Measurements from ENCODE around the gene NKRF.
A peak's percentile ranks its signal among the peaks of the same experiment; 100 is the strongest.
"Not testable (repeated sequence)": the region's sequence is repeated elsewhere in the genome, so short reads cannot be mapped to it uniquely, and the experiment has no call there.

Gene NKRF

DNA sequence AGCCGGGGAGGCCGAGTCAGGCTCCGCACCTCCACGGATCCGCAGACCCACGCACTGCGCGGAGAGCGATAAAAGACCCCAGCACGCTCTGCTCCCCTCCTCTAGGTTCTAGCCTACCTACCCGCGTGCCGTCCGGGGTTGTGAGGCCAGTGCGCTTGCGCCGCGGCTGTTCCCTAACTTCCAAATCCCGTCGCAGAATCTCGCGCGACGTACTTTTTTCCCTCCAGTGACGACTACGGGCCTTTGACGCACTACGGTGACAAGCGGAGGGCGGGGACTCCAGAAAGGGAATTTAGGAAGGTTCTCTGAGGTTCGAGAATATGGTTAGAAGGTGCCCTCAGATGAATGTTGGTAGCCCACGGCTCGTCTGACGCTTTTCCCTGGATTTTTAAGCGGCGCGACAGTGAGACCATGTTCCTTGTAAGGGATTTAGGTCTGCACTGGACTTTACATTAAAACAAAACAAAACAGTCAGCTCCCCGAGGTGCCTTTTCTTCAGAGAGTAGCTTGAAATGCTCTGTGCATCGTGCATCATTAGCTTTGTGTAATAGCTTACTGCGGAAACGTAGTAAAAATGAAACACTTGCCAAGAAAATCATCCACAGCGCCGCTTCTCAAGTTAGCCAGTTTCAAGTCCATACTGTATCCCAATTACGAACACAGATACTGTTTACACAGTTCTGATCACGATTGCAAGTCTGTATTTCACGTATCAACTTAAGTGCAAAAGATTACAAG is at the start of gene NKRF:
NKRF (minus strand) TSS at position 145 of the 738 bp plus-strand sequence.
- DNase-seq: peak; percentile 98

DNA sequence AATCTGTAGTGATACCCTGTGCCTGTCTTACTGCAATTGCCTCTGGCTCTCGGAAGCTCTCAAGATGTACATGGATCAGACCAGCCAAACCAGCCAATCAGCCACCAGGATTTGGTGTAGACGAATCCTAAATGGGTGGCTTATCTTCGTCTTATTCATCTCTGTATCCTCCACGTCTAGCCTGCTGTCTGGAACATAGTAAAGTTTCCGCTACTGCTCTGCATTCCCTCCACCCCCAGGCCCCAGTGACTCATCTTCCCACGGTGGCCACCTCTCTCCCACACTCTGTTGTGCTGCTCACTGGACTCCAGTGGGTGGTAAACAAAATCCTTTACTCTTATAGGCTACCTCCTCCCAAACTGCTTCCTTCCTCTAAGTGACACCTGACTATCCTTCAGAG is 48.9 kb upstream of the NKRF start:
- DNase-seq: no peak

DNA sequence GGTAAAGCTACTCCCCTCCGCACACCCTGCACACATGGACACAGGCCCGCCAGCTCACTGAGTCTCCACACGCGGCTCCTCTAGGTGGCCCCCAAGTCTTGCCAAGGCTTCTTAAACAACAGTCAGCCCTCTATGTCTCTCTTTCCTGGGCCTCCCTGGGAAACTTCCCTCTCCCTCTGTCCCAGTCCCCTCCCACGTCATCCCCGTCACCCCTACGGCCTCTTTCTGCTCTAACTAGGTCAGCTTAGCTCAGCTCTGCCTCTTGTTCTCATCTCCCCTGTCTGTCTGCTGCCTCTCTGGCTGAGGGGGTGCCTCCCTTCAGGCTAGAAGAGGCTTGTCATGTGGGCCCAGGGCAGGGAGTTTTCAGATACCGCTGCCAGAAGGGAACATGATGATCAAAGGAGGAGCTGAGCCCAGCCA is 47.9 kb upstream of the NKRF start:
- no peak for DNase-seq

DNA sequence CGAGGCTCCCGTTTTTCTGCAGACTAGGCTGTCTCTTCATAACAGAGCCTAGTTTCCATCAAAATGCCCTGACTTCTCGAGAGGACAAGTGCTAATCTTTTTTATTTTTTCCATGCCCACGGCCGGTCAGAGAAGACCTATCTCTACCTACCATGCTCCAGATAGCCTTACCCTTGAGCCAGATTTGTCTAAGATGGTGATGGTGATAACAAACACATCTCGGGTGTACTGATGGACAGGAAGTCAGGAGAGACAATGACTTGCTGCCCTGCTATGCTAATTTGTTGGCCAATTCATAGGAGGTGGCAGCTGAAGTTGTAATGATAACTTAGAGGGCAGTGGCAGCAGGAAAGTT is 42.2 kb upstream of the NKRF start:
- no peak for DNase-seq

DNA sequence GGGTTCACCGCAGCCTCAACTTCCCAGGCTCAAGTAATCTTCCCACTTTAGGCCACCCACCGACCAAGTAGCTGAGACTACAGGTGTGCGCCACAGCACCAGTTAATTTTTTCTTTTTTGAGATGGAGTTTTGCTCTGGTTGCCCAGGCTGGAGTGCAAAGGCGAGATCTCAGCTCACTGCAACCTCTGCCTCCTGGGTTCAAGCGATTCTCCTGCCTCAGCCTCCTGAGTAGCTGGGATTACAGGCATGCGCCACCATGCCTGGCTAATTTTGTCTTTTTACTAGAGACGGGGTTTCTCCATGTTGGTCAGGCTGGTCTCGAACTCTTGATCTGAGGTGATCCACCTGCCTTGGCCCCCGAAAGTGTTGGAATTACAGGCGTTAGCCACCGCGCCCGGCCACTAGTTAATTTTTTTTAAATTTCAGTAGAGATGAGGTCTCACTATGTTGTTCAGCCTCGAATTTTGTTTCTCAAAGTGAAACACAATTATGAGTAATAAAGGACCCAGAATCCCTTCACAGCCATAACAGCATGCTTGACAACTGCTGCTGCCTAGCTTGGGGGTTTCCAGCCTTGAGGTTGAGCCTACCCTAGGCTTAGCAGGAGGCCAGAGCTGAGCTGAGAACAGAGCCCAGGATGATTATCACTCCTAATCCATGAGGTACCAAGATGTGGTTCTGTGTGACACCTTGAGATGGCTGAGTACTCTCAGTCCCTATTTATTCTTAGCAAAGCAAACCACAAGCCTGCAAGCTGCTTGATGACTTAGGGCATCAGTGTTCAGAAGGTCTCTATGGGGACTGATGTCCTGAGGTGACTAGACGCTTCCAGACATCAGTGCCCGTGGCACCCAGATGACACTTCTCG is 41.6 kb upstream of the NKRF start:
- no peak for DNase-seq

DNA sequence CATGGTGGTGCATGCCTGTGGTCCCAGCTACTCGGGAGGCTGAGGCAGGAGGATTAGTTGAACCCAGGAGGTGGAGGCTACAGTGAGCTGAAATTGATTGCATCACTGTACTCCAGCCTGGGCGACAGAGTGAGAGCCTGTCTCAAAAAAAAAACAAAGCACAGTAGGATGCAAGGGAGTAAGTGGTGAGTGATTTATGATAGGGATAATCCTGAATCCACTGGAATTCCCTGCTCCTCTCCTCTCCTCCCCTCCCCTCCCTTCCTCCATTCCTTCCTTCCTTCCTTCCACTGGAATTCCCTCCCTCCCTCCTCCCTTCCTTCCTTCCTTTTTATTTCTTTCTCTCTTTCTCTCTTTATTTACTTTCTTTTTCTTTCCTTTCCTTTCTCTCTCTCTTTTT is 40.9 kb upstream of the NKRF start:
- DNase-seq: no peak

DNA sequence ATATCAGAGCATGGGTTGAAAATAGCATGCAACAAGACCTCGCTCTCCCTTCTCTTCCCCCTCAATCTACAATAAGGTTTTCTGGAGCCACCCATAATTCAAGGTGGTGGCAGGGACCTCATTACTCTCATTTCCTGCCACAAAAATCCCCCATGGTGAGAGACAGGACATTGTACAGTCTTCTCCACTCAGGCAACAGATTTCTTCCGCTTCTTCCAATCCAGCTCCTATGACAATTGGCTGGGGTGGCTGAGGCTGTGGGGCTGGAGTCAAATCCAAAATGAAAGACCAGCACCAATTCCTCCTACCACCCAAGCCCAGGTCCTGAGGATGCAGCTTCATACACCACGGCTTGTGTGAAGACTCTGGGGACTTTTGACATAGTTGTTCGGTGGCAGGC is 40.3 kb upstream of the NKRF start:
- no peak for DNase-seq

DNA sequence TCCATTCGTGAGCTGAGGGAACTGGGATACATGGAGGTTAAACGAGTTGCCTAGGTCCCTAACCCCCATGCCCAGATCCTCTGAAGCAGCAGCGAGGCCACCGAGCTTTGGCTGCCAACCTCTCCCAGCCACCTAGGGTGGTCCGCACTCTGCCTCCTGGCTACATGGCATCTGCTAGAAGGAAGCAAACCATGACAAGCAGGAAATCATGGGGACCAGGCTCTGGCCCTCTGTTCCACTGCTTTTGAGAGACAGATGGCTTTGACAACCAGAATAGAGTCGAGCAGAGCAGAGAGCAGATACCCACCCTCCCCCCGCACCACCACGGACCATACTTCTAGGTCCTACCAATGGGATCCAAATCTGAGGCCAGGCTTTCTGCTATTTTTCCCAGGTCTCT is 37.5 kb upstream of the NKRF start:
- DNase-seq: no peak

DNA sequence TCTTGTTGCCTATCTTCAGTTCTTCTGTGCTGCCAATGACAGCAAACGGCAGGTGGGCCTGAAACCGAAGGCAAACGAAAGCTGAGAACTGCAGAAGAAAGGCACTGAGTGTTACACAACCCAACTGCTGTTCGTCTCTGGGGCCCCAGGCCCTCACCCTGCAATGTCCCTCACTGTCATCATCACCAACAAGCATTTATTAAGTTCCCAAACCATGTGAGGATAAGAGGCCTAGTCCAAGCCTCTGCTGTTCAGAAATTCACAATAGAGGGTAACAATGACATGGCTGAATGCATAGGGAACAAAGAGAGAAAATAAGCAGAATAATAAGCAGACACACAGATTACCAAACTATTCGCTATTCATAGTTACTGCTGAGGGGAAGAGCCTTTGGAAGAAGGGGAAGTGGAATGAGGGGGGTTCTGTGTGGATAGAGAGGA is 34.5 kb upstream of the NKRF start:
- DNase-seq: no peak

DNA sequence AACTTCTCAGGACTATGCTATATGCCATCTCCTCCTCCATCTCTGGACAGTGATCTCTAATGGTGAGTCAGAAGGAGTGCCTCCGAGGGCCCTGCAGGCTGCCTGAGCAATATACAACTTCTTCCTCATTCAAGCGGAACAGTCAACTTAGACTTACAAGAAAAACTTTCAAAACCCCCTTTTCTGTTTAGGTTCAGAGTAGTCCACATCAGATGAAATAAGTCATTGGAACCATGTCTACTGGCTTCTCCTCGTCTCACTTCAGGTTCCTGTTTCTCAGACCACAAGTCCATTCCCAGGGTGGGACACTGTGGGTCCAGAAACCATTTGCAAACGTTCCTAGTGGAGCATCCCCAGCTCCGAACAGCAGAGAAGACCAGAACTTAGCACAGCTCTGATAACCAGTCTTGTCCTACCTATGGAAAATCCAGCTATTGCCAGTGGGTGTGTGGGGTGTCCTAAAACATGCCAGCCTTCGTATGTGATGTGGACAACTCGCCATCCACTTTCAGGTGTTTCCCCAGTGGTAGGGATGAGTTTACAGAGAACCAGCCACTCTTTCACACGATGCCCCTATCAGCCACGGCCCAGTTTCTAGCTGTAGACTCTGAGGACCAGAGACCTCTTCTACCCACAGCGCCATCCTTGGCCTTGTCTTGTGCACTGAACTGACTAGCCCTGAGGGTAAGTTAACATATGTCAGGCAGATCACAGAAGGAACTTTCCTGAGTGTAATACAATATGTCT is 32.7 kb upstream of the NKRF start:
- no peak for DNase-seq

DNA sequence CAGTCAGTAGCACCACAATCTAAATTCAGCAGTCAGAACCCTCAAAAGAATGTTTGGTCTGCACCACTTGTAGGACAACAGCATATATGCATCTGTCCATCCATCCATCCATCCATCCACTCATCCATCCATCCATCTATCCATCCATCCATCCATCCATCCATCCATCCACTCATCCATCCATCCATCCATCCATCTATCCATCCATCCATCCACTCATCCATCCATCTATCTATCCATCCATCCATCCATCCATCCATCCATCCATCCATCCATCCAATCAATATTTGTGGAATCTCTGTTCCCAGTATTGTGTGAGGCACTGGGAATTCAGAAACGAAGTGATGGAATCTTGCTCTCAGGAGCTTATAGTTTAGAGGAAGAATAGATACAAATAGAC is 31.2 kb upstream of the NKRF start:
- DNase-seq: not testable (repeated sequence)

DNA sequence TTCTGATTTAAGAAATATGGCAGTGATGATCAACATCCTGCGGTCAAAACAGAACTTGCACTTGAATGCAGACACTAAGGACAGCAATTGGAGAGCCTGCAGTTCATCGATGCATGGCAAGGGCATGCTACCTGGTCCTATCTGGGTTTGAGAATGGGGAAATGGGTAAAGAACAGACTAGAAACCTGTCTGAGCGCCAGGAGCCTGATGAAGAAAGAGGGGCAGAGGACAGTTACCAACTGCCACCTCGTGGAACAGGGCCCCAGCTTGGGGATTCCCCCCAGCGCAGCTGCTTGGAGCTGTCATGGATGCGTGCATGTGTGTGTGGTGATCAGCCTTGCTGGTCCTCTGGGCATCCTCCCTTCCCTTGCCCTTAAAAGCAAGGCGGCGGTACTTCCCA is 30.2 kb upstream of the NKRF start:
- DNase-seq: no peak

DNA sequence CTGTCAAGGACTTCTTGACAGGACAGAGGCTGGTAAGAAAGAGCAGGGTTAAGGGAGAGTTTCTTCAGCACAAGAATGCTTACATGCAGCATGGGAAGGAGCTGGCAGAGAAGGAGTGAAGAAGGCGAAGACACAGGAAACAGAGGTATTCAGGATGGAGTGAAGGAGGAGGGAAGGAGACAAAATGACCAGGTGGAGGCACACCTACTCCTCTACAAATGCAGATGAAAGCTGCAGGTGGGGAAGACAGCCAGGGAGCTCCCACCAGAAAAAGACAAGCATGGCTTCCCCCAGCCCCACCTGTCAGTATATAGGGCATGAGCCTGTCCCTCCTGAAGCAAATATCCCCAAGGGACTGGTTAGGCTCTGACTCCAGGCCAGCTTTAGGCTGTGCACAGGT is 29.6 kb upstream of the NKRF start:
- DNase-seq: no peak

DNA sequence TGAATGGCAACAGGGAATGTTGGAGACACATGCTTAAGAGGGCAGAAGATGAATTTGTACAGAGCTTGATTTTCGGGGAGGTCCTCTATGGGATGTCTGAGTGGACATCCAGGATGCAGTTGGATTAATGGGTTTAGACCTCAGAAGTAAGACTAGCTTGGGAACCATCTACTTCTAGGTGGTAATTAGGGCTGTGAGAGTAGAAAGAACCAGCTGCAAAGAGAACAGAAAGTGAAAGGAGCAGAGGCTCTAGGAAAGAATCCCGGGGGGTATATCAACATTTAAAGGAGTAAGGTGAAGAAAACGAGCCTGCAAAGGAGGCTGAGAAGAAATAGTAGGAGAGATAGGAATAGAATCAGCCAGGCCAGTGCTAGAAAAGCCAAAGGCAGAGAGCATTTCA is 29.0 kb upstream of the NKRF start:
- no peak for DNase-seq

DNA sequence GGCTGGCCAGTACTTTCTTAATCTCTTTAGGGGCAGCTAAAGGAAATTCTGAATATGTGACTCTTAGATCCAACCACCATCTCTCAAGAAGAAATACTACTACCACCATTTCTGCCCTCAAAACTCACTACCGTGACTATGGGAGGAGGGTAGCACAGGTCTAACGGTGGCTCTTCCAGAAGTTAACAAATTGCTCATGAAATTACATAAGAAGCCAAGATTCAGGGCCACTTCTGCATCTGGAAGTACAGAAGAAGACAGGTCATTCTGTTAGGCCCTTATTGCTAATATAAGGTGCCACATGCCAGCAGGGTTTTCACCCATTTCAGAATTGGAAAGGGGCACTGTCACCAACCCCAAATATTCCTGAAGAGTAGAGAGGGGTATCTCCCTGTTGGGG is 19.6 kb upstream of the NKRF start:
- no peak for DNase-seq

DNA sequence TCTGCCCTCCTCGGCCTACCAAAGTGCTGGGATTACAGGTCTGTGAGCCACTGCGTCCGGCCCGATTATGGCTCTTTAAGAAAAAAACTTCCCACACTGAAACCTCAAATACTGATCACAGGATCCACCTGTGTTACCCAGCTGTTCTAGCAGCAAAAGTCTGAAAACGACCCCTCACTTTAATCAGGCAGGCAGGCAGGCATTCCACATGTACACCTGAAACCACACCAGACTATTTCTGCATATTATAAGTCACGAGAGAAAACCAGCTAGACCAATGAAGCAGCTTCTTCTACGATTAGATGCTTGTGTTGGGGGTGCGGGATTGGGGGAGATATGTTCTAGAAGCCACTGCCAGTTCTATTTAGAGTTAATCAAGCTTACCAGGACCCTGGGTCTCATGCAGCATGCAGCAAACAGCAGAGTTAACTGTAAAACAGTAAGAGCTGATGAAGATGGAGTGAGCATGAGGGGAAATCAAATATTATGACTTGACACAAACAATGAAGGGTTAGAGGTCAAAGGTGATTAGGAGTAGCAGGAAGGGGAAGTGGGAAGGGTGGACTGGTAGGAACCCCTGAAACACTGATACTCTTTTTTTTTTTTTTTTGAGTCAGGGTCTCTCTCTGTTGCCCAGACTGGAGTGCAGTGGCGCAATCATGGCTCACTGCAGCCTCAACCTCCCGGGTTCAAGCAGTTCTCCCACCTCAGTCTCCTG is 18.9 kb upstream of the NKRF start:
- no peak for DNase-seq

DNA sequence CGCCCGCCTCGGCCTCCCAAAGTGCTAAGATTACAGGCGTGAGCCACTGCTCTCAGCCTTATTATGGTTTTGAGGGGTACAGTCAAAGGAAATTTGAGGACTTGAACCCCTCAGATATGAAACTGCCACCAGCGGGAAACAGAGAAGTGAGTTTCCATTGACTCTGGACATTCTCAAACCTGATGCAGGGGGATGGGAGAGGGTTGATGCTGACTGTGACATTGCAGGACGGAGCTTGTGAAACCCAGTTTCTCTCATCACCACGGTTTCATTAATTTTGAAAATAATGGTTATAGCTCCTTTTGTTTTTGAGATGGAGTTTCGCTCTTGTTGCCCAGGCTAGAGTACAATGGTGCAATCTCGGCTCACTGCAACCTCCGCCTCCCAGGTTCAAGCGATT is 18.2 kb upstream of the NKRF start:
- DNase-seq: no peak

DNA sequence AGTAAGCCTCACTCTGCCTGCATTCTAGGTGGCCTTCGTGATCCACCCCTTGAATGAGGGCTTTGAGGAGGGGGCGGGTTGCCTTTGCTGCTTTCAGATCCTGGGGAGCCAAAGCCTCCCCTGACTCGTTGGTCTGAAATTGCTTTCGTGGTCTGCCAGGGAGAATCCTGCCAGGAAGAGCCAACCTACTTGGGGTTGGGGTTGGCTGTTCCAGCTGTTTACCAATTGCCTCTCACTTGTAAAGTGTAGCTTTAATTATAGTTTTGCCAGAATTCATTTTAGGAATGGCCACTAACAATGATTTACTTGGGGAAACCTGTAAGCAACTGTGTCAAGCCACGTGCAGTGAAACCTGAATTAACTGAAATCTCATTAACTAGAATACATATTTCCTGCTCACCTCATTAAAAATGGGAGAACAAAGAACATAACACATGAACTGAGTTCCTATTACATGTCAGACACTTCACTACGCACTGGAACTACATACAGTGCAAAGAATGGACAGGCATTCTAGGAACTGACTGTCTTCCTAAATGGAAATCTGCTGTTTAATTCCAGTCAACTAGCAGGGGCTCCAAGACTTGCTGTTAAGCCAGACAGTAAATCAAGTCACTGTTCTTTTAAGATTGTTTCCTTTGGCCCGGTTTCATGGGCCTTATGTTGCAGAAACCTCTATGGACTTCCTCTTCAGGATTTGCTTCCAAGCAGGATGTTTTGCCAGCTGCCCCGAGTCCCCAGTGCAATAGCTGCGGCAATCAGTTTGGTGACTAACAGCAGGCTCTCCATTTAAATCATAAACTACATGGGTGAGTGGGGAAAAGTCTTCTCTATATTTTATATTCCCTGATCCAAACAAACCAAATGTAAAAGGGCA is 16.4 kb upstream of the NKRF start:
- DNase-seq: peak; percentile 53 to 73

DNA sequence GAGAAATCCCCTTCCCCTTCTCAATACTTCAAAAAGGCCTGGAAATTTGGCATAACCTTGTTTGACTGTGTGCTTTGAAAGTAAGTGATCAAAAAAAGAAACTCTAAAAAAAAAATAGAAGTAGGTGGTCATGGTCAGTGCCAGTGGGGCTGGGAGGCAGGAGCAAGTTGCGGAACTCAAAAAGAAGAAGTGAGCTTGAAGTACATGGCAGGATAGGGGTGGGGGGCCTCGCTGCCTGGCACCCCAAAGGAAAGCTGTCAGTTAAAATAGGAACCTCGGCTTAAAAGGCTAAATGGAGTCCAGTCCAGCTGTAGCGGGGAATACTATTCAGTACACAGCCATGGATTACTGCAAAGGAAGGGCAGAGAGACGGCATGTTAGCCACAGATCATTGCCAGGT is 12.2 kb upstream of the NKRF start:
- no peak for DNase-seq

DNA sequence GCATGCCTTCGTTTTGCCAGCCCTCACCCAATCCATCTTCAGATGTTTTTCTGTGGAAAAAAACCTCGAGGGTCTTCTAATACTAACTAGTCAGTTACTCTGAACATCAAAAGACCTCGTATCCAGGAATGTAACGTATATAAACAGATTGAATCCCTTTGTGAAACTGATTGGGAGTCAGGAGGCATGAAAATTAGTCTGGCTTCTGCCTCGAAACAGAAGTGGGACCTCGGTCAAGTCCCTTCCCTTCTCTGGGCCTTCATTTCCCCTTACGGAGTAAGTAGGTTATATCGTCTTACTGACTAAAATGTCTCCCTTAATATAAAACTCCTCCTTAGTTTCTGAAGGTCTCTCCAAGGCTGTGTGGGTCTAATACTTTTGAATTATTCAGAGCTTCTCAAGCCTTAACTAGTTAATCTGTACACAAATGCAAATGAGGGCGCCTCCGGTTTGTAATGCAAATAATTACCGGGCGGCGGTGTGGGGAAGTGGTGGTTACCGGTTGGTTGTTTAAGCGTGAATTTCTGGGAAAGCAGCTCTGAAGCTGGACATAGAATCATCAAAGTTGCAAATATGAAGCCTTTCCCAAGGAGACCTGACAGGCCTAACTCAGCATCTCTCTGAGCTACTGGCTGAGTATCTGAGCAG is 11.4 kb upstream of the NKRF start:
- DNase-seq: no peak

DNA sequence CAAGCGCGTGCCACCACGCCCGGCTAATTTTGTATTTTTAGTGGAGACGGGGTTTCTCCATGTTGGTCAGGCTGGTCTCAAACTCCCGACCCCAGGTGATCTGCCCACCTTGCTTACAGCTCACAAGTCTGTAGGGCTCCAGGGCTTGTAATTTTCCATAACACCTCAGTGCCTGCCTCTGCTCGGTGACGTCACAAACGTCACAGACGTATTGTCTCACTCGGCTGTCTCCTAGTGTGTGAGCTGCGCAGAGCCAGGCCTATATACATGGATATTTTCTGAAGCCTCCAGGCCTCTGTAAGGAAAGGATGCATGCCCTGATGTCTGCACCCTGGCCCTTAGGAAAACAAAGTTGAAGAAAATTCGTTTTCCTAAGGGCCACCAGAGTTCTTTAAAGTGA is 8.6 kb upstream of the NKRF start:
- no peak for DNase-seq

DNA sequence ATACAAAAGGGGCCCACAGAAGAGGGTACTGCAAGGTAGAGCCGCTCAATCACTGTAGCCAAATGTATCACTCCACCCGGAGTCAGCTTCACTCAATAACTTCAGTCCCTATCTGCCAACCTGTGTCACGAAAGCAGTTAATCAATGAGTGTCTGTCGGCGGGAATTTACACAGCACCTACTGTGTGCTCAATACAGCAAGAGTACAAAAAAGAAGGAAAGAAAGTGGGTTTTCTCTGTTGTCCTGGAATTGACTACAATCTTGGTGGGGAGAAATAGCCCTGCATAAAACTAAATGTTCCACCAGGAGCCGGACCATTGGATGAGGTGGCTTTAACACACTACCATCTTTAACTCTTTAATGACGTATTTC is 780 bp upstream of the NKRF start:
- DNase-seq: no peak

Data from NCI-H2081 (cell line).